Astrocyte of the spinal cord (primary cell): ENCODE measurements around the gene SLC35G3.
"Not testable (repeated sequence)": the region's sequence is repeated elsewhere in the genome, so short reads cannot be mapped to it uniquely, and the experiment has no call there.

Source experiments
- DNase-seq: peaks from one replicate; pipeline ENCODE4 v3.0.0; 2011; ENCODE audit warnings: low read depth, low spot score
- H3K4me3 ChIP-seq: 2 replicates; pipeline ENCODE4 v1.5.1; 2011; ENCODE audit warnings: low read depth, mild to moderate bottlenecking, low read length, moderate library complexity
- in situ Hi-C: cut with HindIII; loops from 2 replicates; pipeline ENCODE4 v1.10.0; 2017; ENCODE audit warnings: low sequenced_read_pairs
- TF ChIP-seq, protein P1 (sequence below): IDR thresholded peaks from 2 replicates; pipeline ENCODE4 v1.5.1; 2012; ENCODE audit warnings: low read depth, mild to moderate bottlenecking, low read length, inconsistent platforms

SLC35G3 gene

DNA sequence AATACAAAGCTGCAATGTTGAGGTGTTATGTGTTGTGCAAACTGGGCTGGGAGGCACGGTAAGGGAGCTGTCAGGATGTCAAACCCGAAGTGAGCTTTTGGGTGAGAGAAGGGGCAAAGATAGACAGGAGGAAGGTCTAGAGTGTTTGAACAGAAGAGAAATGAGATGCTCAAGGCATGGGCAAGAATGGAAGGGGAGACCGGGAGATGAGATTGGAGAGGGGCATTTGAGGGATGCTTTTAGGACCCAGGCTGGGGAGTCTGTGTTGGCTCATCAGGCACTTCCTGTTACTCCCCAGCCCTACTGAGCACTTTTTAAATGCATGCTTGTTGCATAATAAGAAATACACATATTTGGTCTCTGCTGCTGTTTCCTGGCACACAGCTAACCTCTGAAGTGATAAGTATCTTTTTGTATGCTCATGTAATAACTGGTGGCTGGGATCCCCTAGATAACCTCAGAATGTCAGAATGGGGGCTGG, 32.9 kb downstream of the SLC35G3 start:
- no peak for DNase-seq
- in situ Hi-C loops, result no loop called here
- TF ChIP-seq, protein P1, sequence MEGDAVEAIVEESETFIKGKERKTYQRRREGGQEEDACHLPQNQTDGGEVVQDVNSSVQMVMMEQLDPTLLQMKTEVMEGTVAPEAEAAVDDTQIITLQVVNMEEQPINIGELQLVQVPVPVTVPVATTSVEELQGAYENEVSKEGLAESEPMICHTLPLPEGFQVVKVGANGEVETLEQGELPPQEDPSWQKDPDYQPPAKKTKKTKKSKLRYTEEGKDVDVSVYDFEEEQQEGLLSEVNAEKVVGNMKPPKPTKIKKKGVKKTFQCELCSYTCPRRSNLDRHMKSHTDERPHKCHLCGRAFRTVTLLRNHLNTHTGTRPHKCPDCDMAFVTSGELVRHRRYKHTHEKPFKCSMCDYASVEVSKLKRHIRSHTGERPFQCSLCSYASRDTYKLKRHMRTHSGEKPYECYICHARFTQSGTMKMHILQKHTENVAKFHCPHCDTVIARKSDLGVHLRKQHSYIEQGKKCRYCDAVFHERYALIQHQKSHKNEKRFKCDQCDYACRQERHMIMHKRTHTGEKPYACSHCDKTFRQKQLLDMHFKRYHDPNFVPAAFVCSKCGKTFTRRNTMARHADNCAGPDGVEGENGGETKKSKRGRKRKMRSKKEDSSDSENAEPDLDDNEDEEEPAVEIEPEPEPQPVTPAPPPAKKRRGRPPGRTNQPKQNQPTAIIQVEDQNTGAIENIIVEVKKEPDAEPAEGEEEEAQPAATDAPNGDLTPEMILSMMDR, result no peak
- H3K4me3 ChIP-seq, result no peak overlapping the region

DNA sequence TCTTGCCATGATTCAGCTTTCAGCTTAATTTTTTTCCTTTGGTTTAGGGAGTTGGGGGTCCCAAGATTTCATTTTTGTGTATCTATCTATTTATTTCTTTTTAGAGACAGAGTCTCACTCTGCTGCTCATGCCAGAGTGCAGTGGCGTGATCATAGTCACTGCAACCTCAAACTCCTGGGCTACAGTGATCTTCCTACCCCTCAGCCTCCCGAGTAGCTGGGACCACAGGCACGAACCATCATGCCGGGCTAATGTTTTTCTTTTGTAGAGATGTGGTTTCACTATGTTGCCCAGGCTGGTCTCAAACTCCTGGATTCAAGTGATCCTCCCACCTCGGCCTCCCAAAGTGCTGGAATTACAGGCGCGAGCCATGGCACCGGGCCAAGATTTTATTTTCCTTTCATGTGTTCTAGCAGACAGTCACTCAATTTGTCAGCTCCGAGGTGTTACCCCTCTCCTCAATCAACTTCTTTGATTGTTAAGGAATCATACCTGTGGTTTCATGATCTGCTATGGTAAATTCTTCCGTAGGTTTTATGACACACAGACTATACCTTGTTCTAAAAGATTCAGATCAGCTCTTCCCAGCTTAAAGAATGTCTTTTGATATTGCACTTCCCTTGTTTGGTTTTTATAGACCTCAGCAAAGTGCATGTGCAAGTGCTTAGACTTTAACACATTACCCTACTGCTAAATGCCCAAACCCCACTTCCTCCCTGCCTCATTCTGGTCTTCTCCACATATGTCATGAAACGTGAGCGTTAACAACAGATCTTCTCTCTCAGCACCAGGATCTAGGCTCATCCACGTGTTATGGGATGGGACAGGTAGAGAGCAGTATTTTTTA, 33.6 kb downstream of the SLC35G3 start:
- in situ Hi-C loops, result no loop called here
- H3K4me3 ChIP-seq, result no peak overlapping the region
- DNase-seq, result no peak
- TF ChIP-seq, protein P1, result no peak

DNA sequence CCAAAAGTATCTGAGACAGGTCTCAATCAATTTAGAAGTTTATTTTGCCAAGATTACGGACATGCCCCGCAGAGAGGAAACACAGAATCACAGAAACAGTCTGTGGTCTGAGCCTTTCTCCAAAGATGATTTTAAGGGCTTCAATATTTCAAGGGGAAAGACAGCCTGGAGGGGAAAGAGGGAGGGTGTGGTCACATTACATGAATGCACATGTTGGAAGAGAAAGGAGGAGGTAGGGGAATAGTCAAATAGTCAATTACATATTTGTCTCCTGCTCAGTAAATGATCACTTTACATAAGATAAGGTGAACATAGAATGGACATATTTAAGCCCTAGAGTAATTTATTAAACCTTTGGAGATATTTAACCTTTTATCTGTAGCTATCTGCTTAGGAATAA, 34.3 kb downstream of the SLC35G3 start:
- in situ Hi-C loops, result no loop called here

DNA sequence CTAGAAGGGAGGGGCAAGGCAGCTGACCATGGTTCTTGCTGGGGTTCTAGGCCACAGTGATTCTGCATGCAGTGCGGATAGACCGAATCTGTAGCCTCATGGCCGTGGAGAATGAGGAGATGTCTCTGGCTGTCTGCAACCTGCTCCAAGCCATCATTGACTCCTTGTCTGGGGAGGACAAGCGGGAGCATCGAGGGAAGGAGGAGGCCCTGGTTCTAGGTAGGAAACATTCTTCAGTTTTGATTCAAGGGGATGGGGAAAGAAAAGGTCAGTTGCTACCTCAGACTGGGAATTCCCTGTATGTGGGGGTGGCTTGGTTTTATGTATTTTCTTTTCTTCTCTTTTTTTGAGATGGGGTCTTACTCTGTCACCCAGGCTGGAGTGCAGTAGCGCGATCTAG, 38.9 kb downstream of the SLC35G3 start:
- no peak for DNase-seq
- no peak overlapping the region for H3K4me3 ChIP-seq
- in situ Hi-C loops, result no loop called here
- TF ChIP-seq, protein P1, result no peak

More for the DNA sequence above, 34.3 kb downstream of the SLC35G3 start:
- H3K4me3 ChIP-seq, result no peak overlapping the region
- TF ChIP-seq, protein P1, result no peak
- no peak for DNase-seq

DNA sequence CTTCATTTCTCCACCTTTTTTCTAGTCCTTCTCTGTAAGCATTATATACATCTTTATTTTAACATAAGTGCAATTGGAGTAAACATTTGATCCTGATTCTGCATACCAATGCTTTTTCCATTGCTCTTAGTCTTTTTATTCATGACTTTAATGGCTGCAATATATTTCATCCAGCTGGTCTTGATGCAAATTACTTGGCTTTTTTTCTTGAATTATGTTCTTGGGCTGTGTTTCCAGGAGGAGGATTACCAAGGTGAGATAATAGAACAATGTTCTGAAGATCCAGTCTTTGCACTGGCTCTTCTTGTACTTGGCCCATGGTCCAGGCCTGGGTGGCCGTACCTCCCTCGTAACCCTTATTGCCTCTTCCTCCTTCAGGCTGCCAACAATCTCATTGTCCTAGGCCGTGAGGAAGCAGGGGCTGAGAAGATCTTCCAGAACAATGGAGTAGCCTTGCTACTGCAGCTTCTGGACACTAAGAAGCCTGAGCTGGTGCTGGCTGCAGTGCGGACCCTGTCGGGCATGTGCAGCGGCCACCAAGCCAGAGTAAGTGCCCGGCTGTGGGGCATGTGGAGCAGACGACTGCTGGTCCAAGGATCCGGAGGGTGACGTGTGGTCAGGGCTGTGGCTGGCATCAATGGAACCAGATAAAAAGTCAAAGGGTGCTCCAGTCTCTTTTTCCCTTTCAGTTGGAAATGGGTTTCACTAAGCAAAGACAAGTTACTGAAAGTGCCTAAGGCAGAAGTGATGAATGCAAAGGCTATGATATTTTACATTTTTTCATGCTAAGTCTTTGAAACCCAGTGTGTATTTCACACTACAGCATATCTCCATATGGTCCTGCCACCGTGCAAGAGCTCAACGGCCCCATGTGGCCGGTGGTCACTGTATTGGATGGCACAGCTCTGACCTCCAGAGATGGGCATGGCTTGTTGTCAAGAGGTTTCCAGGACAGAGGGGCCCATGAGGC, 39.7 kb downstream of the SLC35G3 start:
- no peak overlapping the region for H3K4me3 ChIP-seq
- DNase-seq, result no peak
- TF ChIP-seq, protein P1, result no peak
- in situ Hi-C loops, result no loop called here

DNA sequence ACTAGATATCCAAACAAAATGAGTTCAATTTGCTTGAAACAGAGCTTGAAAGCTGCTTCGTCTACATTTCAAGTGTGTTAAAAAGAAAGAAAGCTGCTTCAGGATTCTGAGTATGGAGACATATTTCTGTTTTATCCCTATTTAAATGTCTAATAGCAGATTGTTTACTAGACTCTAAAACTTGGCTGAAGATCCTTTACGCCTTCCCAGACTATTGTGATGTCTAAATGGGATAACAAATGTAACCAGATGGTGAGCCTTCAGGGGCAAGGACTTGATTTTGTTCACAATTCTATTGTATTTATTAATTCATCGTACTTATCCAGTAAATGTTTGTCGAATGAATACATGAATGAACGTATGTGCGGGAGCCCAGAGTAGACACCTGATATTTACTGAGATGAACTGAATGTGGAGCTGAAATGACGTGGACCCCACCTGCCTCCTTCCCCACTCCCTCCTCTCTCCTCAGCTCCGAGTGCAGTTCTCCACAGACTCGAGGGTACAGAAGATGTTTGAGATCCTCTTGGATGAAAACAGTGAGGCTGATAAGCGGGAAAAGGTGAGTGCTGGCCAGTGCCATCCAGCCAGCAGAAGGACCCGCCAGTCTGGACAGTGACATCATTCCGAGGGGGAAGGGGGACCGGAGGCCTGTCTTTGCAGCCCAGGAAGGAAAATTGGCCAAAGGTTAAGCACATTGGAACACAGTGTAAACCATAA, 41.6 kb downstream of the SLC35G3 start:
- DNase-seq, result no peak
- H3K4me3 ChIP-seq, result no peak overlapping the region
- in situ Hi-C loops, result no loop called here
- TF ChIP-seq, protein P1, result no peak

DNA sequence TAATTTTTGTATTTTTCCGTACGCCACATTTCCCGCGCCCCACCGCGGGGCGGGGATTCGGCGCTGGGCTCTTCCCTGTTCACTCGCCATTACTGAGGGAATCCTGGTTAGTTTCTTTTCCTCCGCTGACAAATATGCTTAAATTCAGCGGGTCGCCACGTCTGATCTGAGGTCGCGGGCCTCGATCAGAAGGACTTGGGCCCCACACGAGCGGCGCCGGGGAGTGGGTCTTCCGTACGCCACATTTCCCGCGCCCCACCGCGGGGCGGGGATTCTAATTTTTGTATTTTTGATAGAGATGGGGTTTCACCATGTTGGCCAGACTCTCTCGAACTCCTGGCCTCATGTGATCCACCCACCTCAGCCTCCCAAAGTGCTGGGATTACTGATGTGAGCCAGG, 43.1 kb downstream of the SLC35G3 start:
- DNase-seq, H3K4me3 ChIP-seq, in situ Hi-C loops: not testable (repeated sequence)
